Mesenchymal stem cell (in vitro differentiated cells and primary cell): ENCODE data around the gene RNF169.

Source experiments
- DNase-seq: peaks from one replicate; pipeline ENCODE4 v3.0.0-alpha.2; 2013
- H2AFZ ChIP-seq: one replicate; pipeline ENCODE4 v1.6.1; 2013; ENCODE audit warnings: low read depth, mild to moderate bottlenecking, control low read depth, inconsistent platforms, low read length, moderate library complexity
- H2AK5ac ChIP-seq: 2 replicates; pipeline ENCODE4 v1.6.1; 2013; ENCODE audit warnings: low read length, moderate library complexity, mild to moderate bottlenecking, inconsistent platforms; ENCODE audit not compliant: severe bottlenecking
- H2BK120ac ChIP-seq: one replicate; pipeline ENCODE4 v1.6.1; 2013; ENCODE audit warnings: low read depth, mild to moderate bottlenecking, inconsistent platforms, low read length, moderate library complexity
- H2BK12ac ChIP-seq, 2 experiments: one replicate each; pipeline ENCODE4 v1.6.1; 2013; ENCODE audit warnings: inconsistent platforms in 2 of 2, low read length in 2 of 2, mild to moderate bottlenecking in 2 of 2, moderate library complexity in 2 of 2, control low read depth in 1 of 2
- H2BK15ac ChIP-seq: one replicate; pipeline ENCODE4 v1.6.1; 2013; ENCODE audit warnings: mild to moderate bottlenecking, low read depth, inconsistent platforms; ENCODE audit not compliant: poor library complexity, severe bottlenecking
- H2BK5ac ChIP-seq: 2 replicates; pipeline ENCODE4 v1.6.1; 2013; ENCODE audit warnings: low read depth, mild to moderate bottlenecking, low read length, control low read depth, inconsistent platforms; ENCODE audit not compliant: poor library complexity, severe bottlenecking
- H3K14ac ChIP-seq, 2 experiments: one replicate each; pipeline ENCODE4 v1.6.1; 2013; ENCODE audit warnings: inconsistent platforms in 2 of 2, low read length in 2 of 2, control low read depth in 1 of 2, mild to moderate bottlenecking in 1 of 2, moderate library complexity in 1 of 2
- H3K18ac ChIP-seq, 2 experiments: one replicate each; pipeline ENCODE4 v1.6.1; 2013; ENCODE audit warnings: inconsistent platforms in 2 of 2, low read length in 2 of 2, control low read depth in 1 of 2, low read depth in 1 of 2, mild to moderate bottlenecking in 1 of 2
- H3K23ac ChIP-seq, 2 experiments: one replicate each; pipeline ENCODE4 v1.6.1; 2013; ENCODE audit warnings: inconsistent platforms in 2 of 2, low read length in 2 of 2, mild to moderate bottlenecking in 2 of 2, moderate library complexity in 2 of 2, control low read depth in 1 of 2
- H3K27ac ChIP-seq: 2 replicates; pipeline ENCODE4 v1.5.1; 2013; ENCODE audit warnings: mild to moderate bottlenecking, moderate library complexity, low read length, control low read depth, inconsistent platforms; ENCODE audit not compliant: poor library complexity, severe bottlenecking
- H3K27me3 ChIP-seq, 2 experiments: 2 replicates each; pipeline versions ENCODE4 v1.6.1 to v1.7.0; 2013; ENCODE audit warnings: low read length in 2 of 2, mild to moderate bottlenecking in 2 of 2, moderate library complexity in 2 of 2, control low read depth in 1 of 2, inconsistent platforms in 1 of 2; ENCODE audit not compliant: control insufficient read depth in 1 of 2, insufficient read depth in 1 of 2
- H3K36me3 ChIP-seq, 2 experiments: 2 replicates each; pipeline versions ENCODE4 v1.6.1 to v1.7.0; 2013; ENCODE audit warnings: low read length in 2 of 2, control low read depth in 1 of 2, inconsistent platforms in 1 of 2, low read depth in 1 of 2, mild to moderate bottlenecking in 1 of 2; ENCODE audit not compliant: insufficient read depth in 2 of 2, control insufficient read depth in 1 of 2
- H3K4ac ChIP-seq, 2 experiments: one replicate each; pipeline ENCODE4 v1.6.1; 2013; ENCODE audit warnings: inconsistent platforms in 2 of 2, low read length in 2 of 2, mild to moderate bottlenecking in 2 of 2, moderate library complexity in 2 of 2, control low read depth in 1 of 2, low read depth in 1 of 2
- H3K4me1 ChIP-seq: 2 replicates; pipeline ENCODE4 v1.6.1; 2013; ENCODE audit warnings: low read depth, low read length, control low read depth; ENCODE audit not compliant: control insufficient read depth, insufficient read depth
- H3K4me2 ChIP-seq: 2 replicates; pipeline ENCODE4 v1.6.1; 2013; ENCODE audit warnings: low read length, mild to moderate bottlenecking, inconsistent platforms; ENCODE audit not compliant: poor library complexity, severe bottlenecking
- H3K4me3 ChIP-seq, 2 experiments: 2 replicates each; pipeline versions ENCODE4 v1.5.1 to v1.7.0; 2013; ENCODE audit warnings: low read length in 2 of 2, mild to moderate bottlenecking in 2 of 2, control low read depth in 1 of 2, low read depth in 1 of 2; ENCODE audit not compliant: insufficient read depth in 1 of 2
- H3K79me1 ChIP-seq: replicated peaks from 2 replicates; pipeline ENCODE4 v1.6.1; 2013; ENCODE audit warnings: mild to moderate bottlenecking, control low read depth, low read length, inconsistent platforms; ENCODE audit not compliant: poor library complexity, severe bottlenecking
- H3K9ac ChIP-seq: 2 replicates; pipeline ENCODE4 v1.7.0; 2013; ENCODE audit warnings: mild to moderate bottlenecking, low read length, moderate library complexity
- H3K9me3 ChIP-seq: 2 replicates; pipeline ENCODE4 v1.7.0; 2013; ENCODE audit warnings: mild to moderate bottlenecking, low read length; ENCODE audit not compliant: control insufficient read depth
- H4K8ac ChIP-seq: one replicate; pipeline ENCODE4 v1.6.1; 2013; ENCODE audit warnings: inconsistent platforms, mild to moderate bottlenecking, low read length, moderate library complexity
- H4K91ac ChIP-seq: one replicate; pipeline ENCODE4 v1.6.1; 2013; ENCODE audit warnings: mild to moderate bottlenecking, low read length, inconsistent platforms
- WGBS: methylation state at CpG from one replicate; pipeline ENCODE4 v1.1.7; 2013; ENCODE audit warnings: mixed read lengths; 5-methylcytosine and 5-hydroxymethylcytosine counted together

RNF169 gene

DNA sequence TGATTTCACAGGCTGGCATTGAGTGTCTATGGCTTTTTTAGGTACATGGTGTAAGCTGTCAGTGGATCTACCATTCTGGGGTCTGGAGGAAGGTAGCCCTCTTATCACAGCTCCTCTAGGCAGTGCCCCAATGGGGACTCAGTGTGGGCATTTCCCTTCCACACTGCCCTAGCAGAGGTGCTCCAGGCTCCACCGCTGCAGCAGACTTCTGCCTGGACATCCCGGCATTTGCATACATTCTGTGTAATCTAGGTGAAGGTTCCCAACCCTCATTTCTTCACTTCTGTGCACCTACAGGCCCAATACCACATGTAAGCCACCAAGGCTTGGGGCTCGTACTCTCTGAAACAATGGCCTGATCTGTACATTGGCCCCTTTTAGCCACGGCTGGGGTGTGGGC is 78.3 kb downstream of the RNF169 start:
- Histone ChIP-seq H2BK120ac (no peak overlapping the region), H4K8ac (no peak overlapping the region), H3K4ac (no peak overlapping the region), H3K79me1 (peaks cover 24% of the 10 kb centered on the region), H2AFZ (no peak overlapping the region), H3K36me3 (peaks cover 15 to 69% of the 10 kb centered on the region in 2 experiments), H2BK5ac (no peak overlapping the region), H3K23ac (no peak overlapping the region), H2AK5ac (no peak overlapping the region), H3K27ac (no peak overlapping the region), H2BK12ac (no peak overlapping the region), H3K18ac (no peak overlapping the region), H4K91ac (no peak overlapping the region), H3K14ac (no peak overlapping the region), H3K27me3 (no peaks in the 10 kb centered on the region), H3K4me1 (no peaks in the 10 kb centered on the region), H2BK15ac (no peak overlapping the region), H3K4me2 (no peak overlapping the region), H3K4me3 (no peak overlapping the region), H3K9ac (no peak overlapping the region), H3K9me3 (peaks cover 31% of the 10 kb centered on the region)
- WGBS, result over 99% methylated on average over 4 of the region's 4 CpGs
- DNase-seq, result no peak

DNA sequence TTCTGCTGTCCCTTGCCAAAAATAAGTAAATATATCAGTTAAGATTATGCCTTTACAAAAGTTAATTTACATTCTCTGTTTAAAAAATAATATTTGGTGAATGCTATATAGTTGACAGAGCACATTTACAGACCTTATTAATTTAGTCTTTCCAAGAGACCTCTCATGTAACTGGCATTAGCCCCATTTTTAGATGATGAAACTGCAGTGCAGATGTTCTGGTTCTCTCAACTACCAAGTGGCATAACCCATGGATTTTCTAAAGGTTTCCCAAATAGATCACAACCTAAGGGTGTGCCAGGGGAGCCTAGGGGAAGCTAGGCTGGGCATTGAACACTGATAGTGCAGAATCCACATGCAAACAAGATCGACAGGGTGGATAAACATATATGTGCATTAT is 88.5 kb downstream of the RNF169 start:
- H3K27me3 ChIP-seq, result no peaks in the 10 kb centered on the region
- H3K4me2 ChIP-seq, result no peak overlapping the region
- H2BK5ac ChIP-seq, result no peak overlapping the region
- no peak overlapping the region for H2BK15ac ChIP-seq
- H3K79me1 ChIP-seq, result peaks cover 17% of the 10 kb centered on the region
- no peak overlapping the region for H3K4ac ChIP-seq
- no peak overlapping the region for H3K18ac ChIP-seq
- H3K4me3 ChIP-seq, result no peak overlapping the region
- H3K36me3 ChIP-seq, result peaks cover 18 to 85% of the 10 kb centered on the region in 2 experiments
- no peak overlapping the region for H2AFZ ChIP-seq
- no peaks in the 10 kb centered on the region for H3K9me3 ChIP-seq
- H3K23ac ChIP-seq, result no peak overlapping the region
- H2AK5ac ChIP-seq, result no peak overlapping the region
- WGBS, result 100% methylated on average over 1 of the region's 1 CpG
- H3K4me1 ChIP-seq, result no peaks in the 10 kb centered on the region
- H3K14ac ChIP-seq, result no peak overlapping the region
- H3K27ac ChIP-seq, result no peak overlapping the region
- no peak overlapping the region for H4K8ac ChIP-seq
- DNase-seq, result no peak
- H2BK120ac ChIP-seq, result no peak overlapping the region
- no peak overlapping the region for H3K9ac ChIP-seq
- H4K91ac ChIP-seq, result no peak overlapping the region
- H2BK12ac ChIP-seq, result no peak overlapping the region

DNA sequence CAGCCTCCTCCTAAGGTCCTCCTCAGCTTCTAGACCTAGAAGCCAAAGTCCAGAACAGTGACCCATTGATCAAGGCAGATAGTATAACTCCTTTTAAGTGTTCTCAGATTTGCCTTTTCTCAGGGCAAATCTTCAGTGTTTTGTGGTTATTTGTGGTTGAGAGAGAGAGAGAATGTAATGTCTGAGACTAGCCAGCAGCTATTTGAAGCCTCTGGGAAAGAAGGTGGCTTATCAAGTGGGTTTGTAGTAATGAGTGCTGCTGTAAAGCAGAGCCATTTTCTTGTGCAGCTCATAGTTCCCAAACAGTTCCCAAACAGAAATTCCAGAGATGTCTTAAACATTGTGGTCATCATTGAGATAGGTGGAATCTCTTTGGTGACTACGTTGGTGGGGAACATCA is 89.5 kb downstream of the RNF169 start:
- H3K18ac ChIP-seq, result no peak overlapping the region
- H4K8ac ChIP-seq, result no peak overlapping the region
- no peak overlapping the region for H3K4ac ChIP-seq
- H3K4me2 ChIP-seq, result no peak overlapping the region
- no peak overlapping the region for H2BK15ac ChIP-seq
- H2BK12ac ChIP-seq, result no peak overlapping the region
- H3K79me1 ChIP-seq, result peaks cover 16% of the 10 kb centered on the region
- no peak overlapping the region for H3K4me3 ChIP-seq
- H3K4me1 ChIP-seq, result no peaks in the 10 kb centered on the region
- no peak overlapping the region for H3K27ac ChIP-seq
- peak; percentile 22 for DNase-seq
- H2AK5ac ChIP-seq, result no peak overlapping the region
- no peak overlapping the region for H3K9ac ChIP-seq
- peaks cover 23 to 89% of the 10 kb centered on the region in 2 experiments for H3K36me3 ChIP-seq
- no peak overlapping the region for H2BK5ac ChIP-seq
- H4K91ac ChIP-seq, result no peak overlapping the region
- no peak overlapping the region for H2AFZ ChIP-seq
- no CpG with 5 or more reads among the region's 1 CpG for WGBS
- H3K27me3 ChIP-seq, result no peaks in the 10 kb centered on the region
- H3K9me3 ChIP-seq, result no peaks in the 10 kb centered on the region
- no peak overlapping the region for H2BK120ac ChIP-seq
- no peak overlapping the region for H3K23ac ChIP-seq
- H3K14ac ChIP-seq, result no peak overlapping the region

DNA sequence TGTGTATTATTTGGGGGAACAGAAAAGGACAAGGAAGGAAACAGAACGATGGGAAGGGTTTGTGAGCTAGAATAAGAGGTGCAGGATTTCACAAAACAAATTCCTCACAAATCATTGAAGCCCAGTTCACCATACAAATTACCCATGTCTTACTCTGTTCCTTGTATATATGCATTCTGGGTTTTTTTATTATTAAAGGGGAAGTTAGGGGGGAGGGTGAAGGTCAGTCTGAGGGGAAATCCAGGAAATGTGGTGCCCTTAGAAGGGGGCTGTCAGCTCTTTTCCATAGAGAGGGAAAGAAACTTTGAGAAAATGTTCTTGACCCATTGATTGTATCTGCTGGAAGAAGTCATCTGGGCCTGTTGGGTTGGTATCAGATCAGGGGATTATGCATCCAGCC is 90.8 kb downstream of the RNF169 start:
- H3K9me3 ChIP-seq, result no peaks in the 10 kb centered on the region
- no peak overlapping the region for H3K9ac ChIP-seq
- no peak overlapping the region for H3K4me3 ChIP-seq
- no CpG with 5 or more reads among the region's 1 CpG for WGBS
- H2BK12ac ChIP-seq, result no peak overlapping the region
- no peak overlapping the region for H2BK15ac ChIP-seq
- no peak overlapping the region for H4K8ac ChIP-seq
- H2BK120ac ChIP-seq, result no peak overlapping the region
- no peak overlapping the region for H2BK5ac ChIP-seq
- peaks cover 16% of the 10 kb centered on the region for H3K79me1 ChIP-seq
- H2AK5ac ChIP-seq, result no peak overlapping the region
- no peak overlapping the region for H4K91ac ChIP-seq
- H3K4me1 ChIP-seq, result no peaks in the 10 kb centered on the region
- no peaks in the 10 kb centered on the region for H3K27me3 ChIP-seq
- no peak for DNase-seq
- H3K23ac ChIP-seq, result no peak overlapping the region
- no peak overlapping the region for H3K4me2 ChIP-seq
- H3K4ac ChIP-seq, result no peak overlapping the region
- peaks cover 35 to 89% of the 10 kb centered on the region in 2 experiments for H3K36me3 ChIP-seq
- no peak overlapping the region for H2AFZ ChIP-seq
- H3K14ac ChIP-seq, result no peak overlapping the region
- no peak overlapping the region for H3K27ac ChIP-seq
- H3K18ac ChIP-seq, result no peak overlapping the region
